SK-N-SH (cell line): ENCODE measurements around the gene MTERF2. TPM values are rescaled to one million over a fixed set of nuclear protein-coding genes. Genes with fewer than 3 reads are reported as not detected.
A peak's percentile ranks its signal among the peaks of the same experiment; 100 is the strongest.
"Not testable (repeated sequence)": the region's sequence is repeated elsewhere in the genome, so short reads cannot be mapped to it uniquely, and the experiment has no call there.

Experiments used
- CTCF ChIA-PET: fragments of 300-600, 350-600 bp; formaldehyde crosslinking; extraction: SDS; loops from one replicate; lab custom pipeline; 2021; lab: Yijun Ruan, JAX
- POLR2A ChIA-PET: fragments of 350-600 bp; sonication (Branson Sonifier 250); formaldehyde crosslinking; extraction: SDS; loops from one replicate; lab custom pipeline; 2020; ENCODE audit warnings: antibody characterized with exemption, inconsistent platforms; lab: Yijun Ruan, JAX
- DNase-seq: peaks from one replicate; pipeline ENCODE4 v3.0.0; 2012
- H2AFZ ChIP-seq: fragments of 200-600 bp; sonication (generic); 2 replicates; pipeline ENCODE4 v1.8.1; 2016; ENCODE audit warnings: antibody characterized with exemption, mild to moderate bottlenecking, low read depth
- H3F3A ChIP-seq: fragments of 200-600 bp; sonication (generic); replicated peaks from 2 replicates; pipeline ENCODE3; 2016; ENCODE audit warnings: antibody characterized with exemption, mild to moderate bottlenecking; ENCODE audit not compliant: insufficient read depth
- H3K27ac ChIP-seq, 2 experiments: fragments of 200-500 bp in 1 of 2; fragments of 200-600 bp in 1 of 2; sonication (Bioruptor generic) in 1 of 2; sonication (generic), shearing (Covaris generic) in 1 of 2; 2 replicates each; pipeline versions ENCODE4 v1.5.1 to v1.6.1; 2014 to 2016; ENCODE audit warnings: low read depth in 2 of 2, inconsistent platforms in 1 of 2, low read length in 1 of 2, mild to moderate bottlenecking in 1 of 2, mixed read lengths in 1 of 2
- H3K27me3 ChIP-seq: fragments of 200-600 bp; sonication (generic), shearing (Covaris generic); 2 replicates; pipeline ENCODE4 v1.6.1; 2016; ENCODE audit warnings: mixed run types; ENCODE audit not compliant: insufficient read depth
- H3K36me3 ChIP-seq, 2 experiments: fragments of 200-500 bp in 1 of 2; fragments of 200-600 bp in 1 of 2; sonication (Bioruptor generic) in 1 of 2; sonication (generic) in 1 of 2; replicated peaks in 1 of 2; 2 replicates each; pipeline versions ENCODE3 to v1.5.1; 2014 to 2016; ENCODE audit warnings: low read length in 1 of 2, mild to moderate bottlenecking in 1 of 2; ENCODE audit not compliant: insufficient read depth in 2 of 2, control insufficient read depth in 1 of 2
- H3K4me1 ChIP-seq, 2 experiments: fragments of 200-500 bp in 1 of 2; fragments of 200-600 bp in 1 of 2; sonication (Bioruptor generic) in 1 of 2; sonication (generic), shearing (Covaris generic) in 1 of 2; 2 replicates each; pipeline versions ENCODE4 v1.5.1 to v1.6.1; 2014 to 2016; ENCODE audit warnings: low read depth in 1 of 2, low read length in 1 of 2, mixed run types in 1 of 2; ENCODE audit not compliant: insufficient read depth in 2 of 2, control insufficient read depth in 1 of 2
- H3K4me2 ChIP-seq: fragments of 200-600 bp; sonication (generic), shearing (Covaris generic); 2 replicates; pipeline ENCODE4 v1.6.1; 2017; ENCODE audit warnings: mixed run types
- H3K4me3 ChIP-seq, 2 experiments: fragments of 200-500 bp in 1 of 2; fragments of 200-600 bp in 1 of 2; sonication (Bioruptor generic) in 1 of 2; sonication (generic), shearing (Covaris generic) in 1 of 2; 2 replicates each; pipeline versions ENCODE4 v1.5.1 to v1.8.1; 2014 to 2016; ENCODE audit warnings: low read depth in 2 of 2, inconsistent platforms in 1 of 2, low read length in 1 of 2, mild to moderate bottlenecking in 1 of 2, mixed read lengths in 1 of 2, moderate library complexity in 1 of 2
- H3K79me2 ChIP-seq: fragments of 200-600 bp; sonication (generic); 2 replicates; pipeline ENCODE4 v1.8.1; 2017; ENCODE audit warnings: mild to moderate bottlenecking; ENCODE audit not compliant: insufficient read depth
- H3K9ac ChIP-seq: fragments of 200-600 bp; sonication (generic); 2 replicates; pipeline ENCODE4 v1.6.1; 2017; ENCODE audit warnings: mixed run types
- H3K9me2 ChIP-seq: fragments of 200-600 bp; sonication (generic); 2 replicates; pipeline ENCODE4 v1.6.1; 2017; ENCODE audit warnings: mixed run types
- H3K9me3 ChIP-seq: fragments of 200-600 bp; sonication (generic); 2 replicates; pipeline ENCODE4 v1.6.1; 2017; ENCODE audit warnings: mixed run types, mild to moderate bottlenecking, moderate library complexity
- H4K20me1 ChIP-seq: fragments of 200-600 bp; sonication (generic); 2 replicates; pipeline ENCODE4 v1.6.1; 2017; ENCODE audit warnings: mild to moderate bottlenecking, mixed run types; ENCODE audit not compliant: insufficient read depth
- CHD2 ChIP-seq: fragments of 150-350 bp; IDR thresholded peaks from 2 replicates; pipeline ENCODE4 v1.6.1; 2018; ENCODE audit warnings: low read length; ENCODE audit not compliant: partially characterized antibody
- EZH2phosphoT487 ChIP-seq: fragments of 200-600 bp; sonication (generic); IDR thresholded peaks from 2 replicates; pipeline ENCODE4 v1.6.1; 2017; ENCODE audit warnings: low read depth, mixed run types, mild to moderate bottlenecking, antibody characterized with exemption, moderate library complexity, borderline replicate concordance
- GATA2 ChIP-seq: sonication (generic); formaldehyde crosslinking; IDR thresholded peaks from 2 replicates; pipeline ENCODE4 v1.5.0; 2020; ENCODE audit warnings: mild to moderate bottlenecking, missing genetic modification reagents
- MXI1 ChIP-seq: IDR thresholded peaks from 2 replicates; pipeline ENCODE4 v1.6.1; 2012; ENCODE audit warnings: mild to moderate bottlenecking, low read depth, low read length, improper control_type of control experiment
- NRF1 ChIP-seq: IDR thresholded peaks from 2 replicates; pipeline ENCODE4 v1.6.1; 2012; ENCODE audit warnings: low read depth, mild to moderate bottlenecking, low read length
- RAD21 ChIP-seq: IDR thresholded peaks from 2 replicates; pipeline ENCODE4 v1.6.1; 2012; ENCODE audit warnings: mild to moderate bottlenecking, low read length
- RCOR1 ChIP-seq: fragments of 150-350 bp; IDR thresholded peaks from 2 replicates; pipeline ENCODE4 v1.6.1; 2017; ENCODE audit warnings: antibody characterized with exemption, low read length
- RXRA ChIP-seq: IDR thresholded peaks from 2 replicates; pipeline ENCODE4 v1.4.0; 2012; ENCODE audit warnings: low read depth, mild to moderate bottlenecking, borderline replicate concordance
- SIN3A ChIP-seq: IDR thresholded peaks from 2 replicates; pipeline ENCODE4 v1.6.1; 2012; ENCODE audit warnings: low read depth, mild to moderate bottlenecking, low read length, moderate library complexity, borderline replicate concordance
- TEAD4 ChIP-seq: IDR thresholded peaks from 2 replicates; pipeline ENCODE4 v1.4.0; 2012; ENCODE audit warnings: mild to moderate bottlenecking, borderline replicate concordance; ENCODE audit not compliant: insufficient read depth
- YY1 ChIP-seq: IDR thresholded peaks from 2 replicates; pipeline ENCODE4 v1.4.0; 2012; ENCODE audit warnings: low read depth, mild to moderate bottlenecking
- WGBS: methylation state at CpG from one replicate; pipeline ENCODE4 v1.1.6; 2017; ENCODE audit warnings: low lambda C conversion rate; 5-methylcytosine and 5-hydroxymethylcytosine counted together
- polyA plus RNA-seq, 3 experiments: library from polyadenylated mRNA; depleted of rRNA; stranded (reverse); fragments of >200 nt; gene quantifications; 2 replicates each; pipeline ENCODE4 v1.2.3, GENCODE V29; 2012
- TF ChIP-seq, protein P1 (sequence below): IDR thresholded peaks from 2 replicates; pipeline ENCODE4 v1.4.0; 2012; ENCODE audit warnings: low read depth, borderline replicate concordance
- TF ChIP-seq, protein P2 (sequence below): fragments of 150-350 bp; IDR thresholded peaks from 2 replicates; pipeline ENCODE4 v1.6.1; 2017; ENCODE audit warnings: antibody characterized with exemption, low read length, low read depth, borderline replicate concordance
- TF ChIP-seq, protein P3 (sequence below): fragments of 200-600 bp; sonication (generic); IDR thresholded peaks from 2 replicates; pipeline ENCODE4 v1.6.1; 2017; ENCODE audit warnings: antibody characterized with exemption, mild to moderate bottlenecking, moderate library complexity
- TF ChIP-seq, protein P4 (sequence below): IDR thresholded peaks from 2 replicates; pipeline ENCODE4 v1.6.1; 2012; ENCODE audit warnings: mild to moderate bottlenecking, low read depth, low read length, moderate library complexity

MTERF2 gene
- polyA plus RNA-seq, 1 of the 3 experiments (the other 2 are of a cell fraction), result 5.9 TPM

DNA sequence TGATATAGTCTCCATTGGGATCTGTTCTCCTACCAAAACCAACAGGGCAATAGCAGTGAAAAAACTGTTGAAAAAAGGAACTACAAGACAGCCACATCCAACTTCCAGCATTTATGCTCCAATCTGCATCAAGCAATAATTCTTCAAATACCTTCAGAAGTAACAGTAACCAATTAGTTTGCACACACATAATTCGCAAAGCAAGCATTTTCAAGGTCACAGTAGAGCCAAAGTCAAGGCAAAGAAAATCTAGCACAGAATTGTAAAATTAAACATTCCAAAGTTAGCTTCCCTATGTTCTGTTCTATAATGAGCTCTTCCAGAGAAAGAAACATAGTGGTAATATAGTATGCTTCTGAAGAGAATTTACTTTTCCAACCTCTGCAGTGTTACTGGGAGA lies 11.0 kb upstream of the MTERF2 start (continued):
- TF ChIP-seq, protein P1, sequence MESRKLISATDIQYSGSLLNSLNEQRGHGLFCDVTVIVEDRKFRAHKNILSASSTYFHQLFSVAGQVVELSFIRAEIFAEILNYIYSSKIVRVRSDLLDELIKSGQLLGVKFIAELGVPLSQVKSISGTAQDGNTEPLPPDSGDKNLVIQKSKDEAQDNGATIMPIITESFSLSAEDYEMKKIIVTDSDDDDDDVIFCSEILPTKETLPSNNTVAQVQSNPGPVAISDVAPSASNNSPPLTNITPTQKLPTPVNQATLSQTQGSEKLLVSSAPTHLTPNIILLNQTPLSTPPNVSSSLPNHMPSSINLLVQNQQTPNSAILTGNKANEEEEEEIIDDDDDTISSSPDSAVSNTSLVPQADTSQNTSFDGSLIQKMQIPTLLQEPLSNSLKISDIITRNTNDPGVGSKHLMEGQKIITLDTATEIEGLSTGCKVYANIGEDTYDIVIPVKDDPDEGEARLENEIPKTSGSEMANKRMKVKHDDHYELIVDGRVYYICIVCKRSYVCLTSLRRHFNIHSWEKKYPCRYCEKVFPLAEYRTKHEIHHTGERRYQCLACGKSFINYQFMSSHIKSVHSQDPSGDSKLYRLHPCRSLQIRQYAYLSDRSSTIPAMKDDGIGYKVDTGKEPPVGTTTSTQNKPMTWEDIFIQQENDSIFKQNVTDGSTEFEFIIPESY, result no peak
- TF ChIP-seq RCOR1 (no peak), GATA2 (CRISPR knock-in tag) (no peak), YY1 (no peak)

DNA sequence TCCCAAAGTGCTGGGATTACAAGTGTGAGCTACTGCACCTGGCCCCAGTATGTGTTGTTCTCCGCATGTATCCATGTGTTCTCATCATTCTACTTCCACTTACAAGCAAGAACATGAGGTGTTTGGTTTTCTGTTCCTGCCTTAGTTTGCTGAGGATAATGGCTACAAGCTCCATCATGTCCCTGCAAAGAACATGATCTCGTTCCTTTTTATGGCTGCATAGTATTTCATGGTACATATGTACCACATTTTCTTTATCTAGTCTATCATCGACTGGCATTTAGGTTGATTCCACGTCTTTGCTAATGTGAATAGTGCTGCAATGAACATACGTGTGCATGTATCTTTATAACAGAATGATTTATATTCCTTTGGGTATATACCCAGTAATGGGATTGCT lies 9.2 kb upstream of the MTERF2 start:
- H3K27me3 ChIP-seq, CTCF ChIA-PET, H3K9me3 ChIP-seq, H3K4me1 ChIP-seq, H4K20me1 ChIP-seq, H3K79me2 ChIP-seq, H3F3A ChIP-seq, H2AFZ ChIP-seq, H3K4me2 ChIP-seq, DNase-seq, H3K4me3 ChIP-seq, POLR2A ChIA-PET, H3K27ac ChIP-seq, H3K9me2 ChIP-seq, H3K9ac ChIP-seq: not testable (repeated sequence)
- WGBS, result 96% methylated on average over 5 of the region's 5 CpGs
- peaks cover 9 to 20% of the 10 kb centered on the region in 2 experiments for H3K36me3 ChIP-seq

DNA sequence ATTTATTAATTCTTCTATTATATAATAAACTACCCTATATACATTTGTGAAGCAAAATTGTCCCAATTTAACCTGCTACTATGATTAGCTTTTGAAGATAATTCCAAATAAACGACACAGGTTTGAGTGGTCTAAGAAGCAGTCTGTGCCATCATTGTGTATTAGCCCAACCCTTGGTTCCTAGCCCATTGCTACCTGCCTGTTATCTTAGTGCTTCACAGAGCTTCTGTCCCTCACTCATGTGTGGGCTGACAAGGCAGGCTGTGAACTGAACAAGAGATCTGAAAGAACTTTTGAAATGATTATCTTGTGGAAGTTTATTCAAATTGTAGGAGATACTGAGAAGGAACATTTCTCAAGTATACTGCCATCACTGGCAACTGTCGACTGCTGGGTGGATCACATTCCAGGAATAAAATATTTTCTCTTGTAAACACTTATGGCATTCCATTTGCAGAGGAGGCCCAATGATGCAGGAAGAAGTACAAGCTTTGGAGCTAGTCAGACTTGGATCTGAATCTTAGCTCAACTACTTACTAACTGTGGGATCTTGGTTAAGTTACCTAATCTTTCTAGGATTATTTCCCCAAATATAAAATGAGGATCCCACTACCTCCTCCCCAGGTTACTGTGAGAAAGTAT lies 7.8 kb upstream of the MTERF2 start:
- Histone ChIP-seq H3K27ac (peak overlapping the region; percentile 31 to 58; a peak in 1 of 4 replicates), H3K36me3 (peaks cover 10 to 20% of the 10 kb centered on the region in 2 experiments)
- CTCF ChIA-PET, result interaction anchor here (0.6 kb wide), 1 partner anchor 25 kb away, joined by 3 read pairs; no protein-coding TSS in a partner anchor
- TF ChIP-seq, protein P2, sequence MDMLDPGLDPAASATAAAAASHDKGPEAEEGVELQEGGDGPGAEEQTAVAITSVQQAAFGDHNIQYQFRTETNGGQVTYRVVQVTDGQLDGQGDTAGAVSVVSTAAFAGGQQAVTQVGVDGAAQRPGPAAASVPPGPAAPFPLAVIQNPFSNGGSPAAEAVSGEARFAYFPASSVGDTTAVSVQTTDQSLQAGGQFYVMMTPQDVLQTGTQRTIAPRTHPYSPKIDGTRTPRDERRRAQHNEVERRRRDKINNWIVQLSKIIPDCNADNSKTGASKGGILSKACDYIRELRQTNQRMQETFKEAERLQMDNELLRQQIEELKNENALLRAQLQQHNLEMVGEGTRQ, result no peak
- TF ChIP-seq SIN3A, result no peak
- TF ChIP-seq CHD2, result no peak
- no peak for TF ChIP-seq RXRA
- TF ChIP-seq, protein P3, sequence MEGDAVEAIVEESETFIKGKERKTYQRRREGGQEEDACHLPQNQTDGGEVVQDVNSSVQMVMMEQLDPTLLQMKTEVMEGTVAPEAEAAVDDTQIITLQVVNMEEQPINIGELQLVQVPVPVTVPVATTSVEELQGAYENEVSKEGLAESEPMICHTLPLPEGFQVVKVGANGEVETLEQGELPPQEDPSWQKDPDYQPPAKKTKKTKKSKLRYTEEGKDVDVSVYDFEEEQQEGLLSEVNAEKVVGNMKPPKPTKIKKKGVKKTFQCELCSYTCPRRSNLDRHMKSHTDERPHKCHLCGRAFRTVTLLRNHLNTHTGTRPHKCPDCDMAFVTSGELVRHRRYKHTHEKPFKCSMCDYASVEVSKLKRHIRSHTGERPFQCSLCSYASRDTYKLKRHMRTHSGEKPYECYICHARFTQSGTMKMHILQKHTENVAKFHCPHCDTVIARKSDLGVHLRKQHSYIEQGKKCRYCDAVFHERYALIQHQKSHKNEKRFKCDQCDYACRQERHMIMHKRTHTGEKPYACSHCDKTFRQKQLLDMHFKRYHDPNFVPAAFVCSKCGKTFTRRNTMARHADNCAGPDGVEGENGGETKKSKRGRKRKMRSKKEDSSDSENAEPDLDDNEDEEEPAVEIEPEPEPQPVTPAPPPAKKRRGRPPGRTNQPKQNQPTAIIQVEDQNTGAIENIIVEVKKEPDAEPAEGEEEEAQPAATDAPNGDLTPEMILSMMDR, result no peak
- no peak for TF ChIP-seq MXI1
- TF ChIP-seq TEAD4, result no peak
- no peak for TF ChIP-seq NRF1
- no peak for TF ChIP-seq RAD21
- TF ChIP-seq, protein P4, sequence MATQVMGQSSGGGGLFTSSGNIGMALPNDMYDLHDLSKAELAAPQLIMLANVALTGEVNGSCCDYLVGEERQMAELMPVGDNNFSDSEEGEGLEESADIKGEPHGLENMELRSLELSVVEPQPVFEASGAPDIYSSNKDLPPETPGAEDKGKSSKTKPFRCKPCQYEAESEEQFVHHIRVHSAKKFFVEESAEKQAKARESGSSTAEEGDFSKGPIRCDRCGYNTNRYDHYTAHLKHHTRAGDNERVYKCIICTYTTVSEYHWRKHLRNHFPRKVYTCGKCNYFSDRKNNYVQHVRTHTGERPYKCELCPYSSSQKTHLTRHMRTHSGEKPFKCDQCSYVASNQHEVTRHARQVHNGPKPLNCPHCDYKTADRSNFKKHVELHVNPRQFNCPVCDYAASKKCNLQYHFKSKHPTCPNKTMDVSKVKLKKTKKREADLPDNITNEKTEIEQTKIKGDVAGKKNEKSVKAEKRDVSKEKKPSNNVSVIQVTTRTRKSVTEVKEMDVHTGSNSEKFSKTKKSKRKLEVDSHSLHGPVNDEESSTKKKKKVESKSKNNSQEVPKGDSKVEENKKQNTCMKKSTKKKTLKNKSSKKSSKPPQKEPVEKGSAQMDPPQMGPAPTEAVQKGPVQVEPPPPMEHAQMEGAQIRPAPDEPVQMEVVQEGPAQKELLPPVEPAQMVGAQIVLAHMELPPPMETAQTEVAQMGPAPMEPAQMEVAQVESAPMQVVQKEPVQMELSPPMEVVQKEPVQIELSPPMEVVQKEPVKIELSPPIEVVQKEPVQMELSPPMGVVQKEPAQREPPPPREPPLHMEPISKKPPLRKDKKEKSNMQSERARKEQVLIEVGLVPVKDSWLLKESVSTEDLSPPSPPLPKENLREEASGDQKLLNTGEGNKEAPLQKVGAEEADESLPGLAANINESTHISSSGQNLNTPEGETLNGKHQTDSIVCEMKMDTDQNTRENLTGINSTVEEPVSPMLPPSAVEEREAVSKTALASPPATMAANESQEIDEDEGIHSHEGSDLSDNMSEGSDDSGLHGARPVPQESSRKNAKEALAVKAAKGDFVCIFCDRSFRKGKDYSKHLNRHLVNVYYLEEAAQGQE, result no peak
- TF ChIP-seq EZH2phosphoT487, result no peak

More for the DNA sequence above, 7.8 kb upstream of the MTERF2 start:
- Histone ChIP-seq H3F3A (peaks cover 3% of the 10 kb centered on the region), H2AFZ (no peak overlapping the region), H3K9me2 (no peaks in the 10 kb centered on the region), H3K4me1 (peaks cover 0 to 5% of the 10 kb centered on the region in 2 experiments; a peak in 1 of 4 replicates), H4K20me1 (no peaks in the 10 kb centered on the region), H3K4me3 (no peak overlapping the region), H3K9me3 (no peaks in the 10 kb centered on the region), H3K27me3 (no peaks in the 10 kb centered on the region), H3K9ac (no peak overlapping the region), H3K79me2 (no peaks in the 10 kb centered on the region), H3K4me2 (0 out of 2 replicates have a peak overlapping the region, but pooled peaks have one; percentile 27)
- DNase-seq, result no peak
- POLR2A ChIA-PET, result interaction anchor here (0.6 kb wide), 1 partner anchor 1046 kb away, joined by 4 read pairs; no protein-coding TSS in a partner anchor
- WGBS, result 61% methylated on average over 2 of the region's 2 CpGs
